ENCODE measurements around the gene FNBP1L.

Gene FNBP1L

GRCh38 chr1:93450321-93450720 lies 2.4 kb downstream of the FNBP1L start:
- Histone ChIP-seq H3K4me2 (ENCODE audit: insufficient read depth, low read length, poor library complexity, severe bottlenecking) (no peak overlapping the region), H3K36me3 (replicated peaks in 1 of 2; ENCODE audit: control insufficient read depth in 2 of 2, insufficient read depth in 2 of 2, low read length in 2 of 2) (peaks cover 2 to 3% of the 10 kb centered on the region in 2 donors), H3K4ac (ENCODE audit: low read length) (no peak overlapping the region), H2BK15ac (ENCODE audit: low read length) (no peak overlapping the region), H4K8ac (ENCODE audit: low read depth, low read length) (no peak overlapping the region), H3K9ac (ENCODE audit: low read depth, low read length, poor library complexity) (no peak overlapping the region), H2AFZ (ENCODE audit: low read length) (no peak overlapping the region), H3K27ac (replicated peaks; ENCODE audit: low read length) (no peak overlapping the region), H3K23ac (ENCODE audit: low read depth, low read length, poor library complexity) (no peak overlapping the region), H3K4me3 (ENCODE audit: low read length in 2 of 2) (peak overlapping the region in 1 of 2 donors; percentile 92), H4K91ac (ENCODE audit: low read depth, low read length, poor library complexity) (no peak overlapping the region), H3K9me3 (replicated peaks in 1 of 2; ENCODE audit: control insufficient read depth in 2 of 2, insufficient read depth in 1 of 2, low read depth in 1 of 2, low read length in 2 of 2) (no peaks in the 10 kb centered on the region), H2AK5ac (ENCODE audit: low read depth, low read length) (no peak overlapping the region), H2BK5ac (ENCODE audit: low read length) (no peak overlapping the region), H2BK120ac (ENCODE audit: low read depth, low read length) (no peak overlapping the region), H3K4me1 (ENCODE audit: control insufficient read depth in 2 of 2, insufficient read depth in 1 of 2, low read depth in 1 of 2, low read length in 2 of 2) (peaks cover 2 to 9% of the 10 kb centered on the region in 2 donors), H3K79me1 (ENCODE audit: low read depth, low read length) (peaks cover 8% of the 10 kb centered on the region), H2BK12ac (ENCODE audit: low read length) (no peak overlapping the region), H3K18ac (ENCODE audit: low read length) (no peak overlapping the region), H3K14ac (ENCODE audit: low read length) (no peak overlapping the region), H3K27me3 (ENCODE audit: control insufficient read depth in 3 of 3, insufficient read depth in 3 of 3, low read depth in 1 of 3, low read length in 3 of 3) (no peaks in the 10 kb centered on the region)
- no peak for DNase-seq (ENCODE audit: low spot score)
- WGBS, 2 donors (ENCODE audit: extremely low coverage in 2 of 2, insufficient read length in 2 of 2, insufficient replicate concordance in 1 of 2): no CpG with 5 or more reads among the region's 1 CpG

- Histone ChIP-seq H3K4me2 (ENCODE audit: insufficient read depth, low read length, poor library complexity, severe bottlenecking) (no peak overlapping the region), H3K79me1 (ENCODE audit: low read depth, low read length) (peaks cover 2% of the 10 kb centered on the region), H4K8ac (ENCODE audit: low read depth, low read length) (no peak overlapping the region), H2BK5ac (ENCODE audit: low read length) (no peak overlapping the region), H2BK12ac (ENCODE audit: low read length) (no peak overlapping the region), H3K4me3 (ENCODE audit: low read length in 2 of 2) (no peak overlapping the region), H3K36me3 (replicated peaks in 1 of 2; ENCODE audit: control insufficient read depth in 2 of 2, insufficient read depth in 2 of 2, low read length in 2 of 2) (peaks cover 6 to 33% of the 10 kb centered on the region in 2 donors), H3K9ac (ENCODE audit: low read depth, low read length, poor library complexity) (no peak overlapping the region), H2AK5ac (ENCODE audit: low read depth, low read length) (no peak overlapping the region), H2BK120ac (ENCODE audit: low read depth, low read length) (no peak overlapping the region), H2AFZ (ENCODE audit: low read length) (no peak overlapping the region), H3K23ac (ENCODE audit: low read depth, low read length, poor library complexity) (no peak overlapping the region), H3K4me1 (ENCODE audit: control insufficient read depth in 2 of 2, insufficient read depth in 1 of 2, low read depth in 1 of 2, low read length in 2 of 2) (peaks cover 2 to 7% of the 10 kb centered on the region in 2 donors), H4K91ac (ENCODE audit: low read depth, low read length, poor library complexity) (no peak overlapping the region), H3K14ac (ENCODE audit: low read length) (no peak overlapping the region), H3K18ac (ENCODE audit: low read length) (no peak overlapping the region), H3K27ac (replicated peaks; ENCODE audit: low read length) (no peak overlapping the region), H3K9me3 (replicated peaks in 1 of 2; ENCODE audit: control insufficient read depth in 2 of 2, insufficient read depth in 1 of 2, low read depth in 1 of 2, low read length in 2 of 2) (peaks cover 0 to 18% of the 10 kb centered on the region in 2 donors), H3K27me3 (ENCODE audit: control insufficient read depth in 3 of 3, insufficient read depth in 3 of 3, low read depth in 1 of 3, low read length in 3 of 3) (no peaks in the 10 kb centered on the region), H2BK15ac (ENCODE audit: low read length) (no peak overlapping the region), H3K4ac (ENCODE audit: low read length) (no peak overlapping the region)
- whole genome bisulfite sequencing, 2 donors (ENCODE audit: extremely low coverage in 2 of 2, insufficient read length in 2 of 2, insufficient replicate concordance in 1 of 2): no CpG with 5 or more reads among the region's 1 CpG
- DNase-seq (ENCODE audit: low spot score): no peak
Observed at GRCh38 chr1:93453911-93454310, 6.0 kb downstream of the FNBP1L start.

- H3K23ac ChIP-seq (ENCODE audit: low read depth, low read length, poor library complexity): no peak overlapping the region
- no peak overlapping the region for H3K4me3 ChIP-seq (ENCODE audit: low read length in 2 of 2)
- peaks cover 0 to 2% of the 10 kb centered on the region in 2 donors for H3K4me1 ChIP-seq (ENCODE audit: control insufficient read depth in 2 of 2, insufficient read depth in 1 of 2, low read depth in 1 of 2, low read length in 2 of 2)
- peaks cover 6 to 64% of the 10 kb centered on the region in 2 donors for H3K36me3 ChIP-seq (replicated peaks in 1 of 2; ENCODE audit: control insufficient read depth in 2 of 2, insufficient read depth in 2 of 2, low read length in 2 of 2)
- H3K9ac ChIP-seq (ENCODE audit: low read depth, low read length, poor library complexity): no peak overlapping the region
- H3K4ac ChIP-seq (ENCODE audit: low read length): no peak overlapping the region
- no peak overlapping the region for H3K14ac ChIP-seq (ENCODE audit: low read length)
- H4K8ac ChIP-seq (ENCODE audit: low read depth, low read length): no peak overlapping the region
- H3K79me1 ChIP-seq (ENCODE audit: low read depth, low read length): no peaks in the 10 kb centered on the region
- WGBS, 2 donors (ENCODE audit: extremely low coverage in 2 of 2, insufficient read length in 2 of 2, insufficient replicate concordance in 1 of 2): no CpG with 5 or more reads among the region's 3 CpGs
- H3K4me2 ChIP-seq (ENCODE audit: insufficient read depth, low read length, poor library complexity, severe bottlenecking): no peak overlapping the region
- no peaks in the 10 kb centered on the region for H3K27me3 ChIP-seq (ENCODE audit: control insufficient read depth in 3 of 3, insufficient read depth in 3 of 3, low read depth in 1 of 3, low read length in 3 of 3)
- DNase-seq (ENCODE audit: low spot score): no peak
- no peak overlapping the region for H3K27ac ChIP-seq (replicated peaks; ENCODE audit: low read length)
- peaks cover 0 to 39% of the 10 kb centered on the region in 2 donors for H3K9me3 ChIP-seq (replicated peaks in 1 of 2; ENCODE audit: control insufficient read depth in 2 of 2, insufficient read depth in 1 of 2, low read depth in 1 of 2, low read length in 2 of 2)
- H3K18ac ChIP-seq (ENCODE audit: low read length): no peak overlapping the region
- H2BK12ac ChIP-seq (ENCODE audit: low read length): no peak overlapping the region
- H4K91ac ChIP-seq (ENCODE audit: low read depth, low read length, poor library complexity): no peak overlapping the region
- no peak overlapping the region for H2AK5ac ChIP-seq (ENCODE audit: low read depth, low read length)
- H2BK120ac ChIP-seq (ENCODE audit: low read depth, low read length): no peak overlapping the region
- no peak overlapping the region for H2BK15ac ChIP-seq (ENCODE audit: low read length)
- H2BK5ac ChIP-seq (ENCODE audit: low read length): no peak overlapping the region
- no peak overlapping the region for H2AFZ ChIP-seq (ENCODE audit: low read length)
Observed at GRCh38 chr1:93459126-93459525, 11.2 kb downstream of the FNBP1L start.

GRCh38 chr1:93461236-93461635 lies 13.3 kb downstream of the FNBP1L start:
- Histone ChIP-seq H2BK120ac (ENCODE audit: low read depth, low read length) (no peak overlapping the region), H3K4me3 (ENCODE audit: low read length in 2 of 2) (no peak overlapping the region), H3K18ac (ENCODE audit: low read length) (no peak overlapping the region), H3K9ac (ENCODE audit: low read depth, low read length, poor library complexity) (no peak overlapping the region), H3K27ac (replicated peaks; ENCODE audit: low read length) (no peak overlapping the region), H3K4me2 (ENCODE audit: insufficient read depth, low read length, poor library complexity, severe bottlenecking) (no peak overlapping the region), H3K79me1 (ENCODE audit: low read depth, low read length) (no peaks in the 10 kb centered on the region), H3K4ac (ENCODE audit: low read length) (no peak overlapping the region), H2AFZ (ENCODE audit: low read length) (no peak overlapping the region), H3K27me3 (ENCODE audit: control insufficient read depth in 3 of 3, insufficient read depth in 3 of 3, low read depth in 1 of 3, low read length in 3 of 3) (no peaks in the 10 kb centered on the region), H2BK12ac (ENCODE audit: low read length) (no peak overlapping the region), H2AK5ac (ENCODE audit: low read depth, low read length) (no peak overlapping the region), H3K9me3 (replicated peaks in 1 of 2; ENCODE audit: control insufficient read depth in 2 of 2, insufficient read depth in 1 of 2, low read depth in 1 of 2, low read length in 2 of 2) (peaks cover 2 to 47% of the 10 kb centered on the region in 2 donors), H3K23ac (ENCODE audit: low read depth, low read length, poor library complexity) (no peak overlapping the region), H4K8ac (ENCODE audit: low read depth, low read length) (no peak overlapping the region), H2BK5ac (ENCODE audit: low read length) (no peak overlapping the region), H2BK15ac (ENCODE audit: low read length) (no peak overlapping the region), H4K91ac (ENCODE audit: low read depth, low read length, poor library complexity) (no peak overlapping the region), H3K14ac (ENCODE audit: low read length) (no peak overlapping the region), H3K36me3 (replicated peaks in 1 of 2; ENCODE audit: control insufficient read depth in 2 of 2, insufficient read depth in 2 of 2, low read length in 2 of 2) (peaks cover 4 to 54% of the 10 kb centered on the region in 2 donors), H3K4me1 (ENCODE audit: control insufficient read depth in 2 of 2, insufficient read depth in 1 of 2, low read depth in 1 of 2, low read length in 2 of 2) (no peaks in the 10 kb centered on the region)
- no CpG with 5 or more reads among the region's 5 CpGs for WGBS, 2 donors (ENCODE audit: extremely low coverage in 2 of 2, insufficient read length in 2 of 2, insufficient replicate concordance in 1 of 2)
- no peak for DNase-seq (ENCODE audit: low spot score)
